CD4-positive, alpha-beta memory T cell (primary cell): Measurements from ENCODE around the gene GRXCR1. TPM values are rescaled to one million over a fixed set of nuclear protein-coding genes. Genes with fewer than 3 reads are reported as not detected.

Experiments
- CTCF ChIA-PET: fragments of 350-600 bp; sonication (Branson Sonifier 250); formaldehyde crosslinking; loops from one replicate; lab custom pipeline; 2021; ENCODE audit warnings: inconsistent platforms; ENCODE audit not compliant: partially characterized antibody; lab: Charles Lee
- POLR2A ChIA-PET: fragments of 350-600 bp; sonication (Branson Sonifier 250); formaldehyde crosslinking; loops from one replicate; lab custom pipeline; 2021; ENCODE audit not compliant: partially characterized antibody; lab: Charles Lee
- DNase-seq, 5 donors: peaks; one replicate each; pipeline versions ENCODE4 v3.0.0 to v3.0.0-alpha.2; 2020 to 2022; ENCODE audit warnings: mixed read lengths in 1 of 5
- H3K27ac ChIP-seq: one replicate; pipeline ENCODE4 v1.7.0; 2013; ENCODE audit warnings: low read depth, low read length
- H3K27me3 ChIP-seq: 2 replicates; pipeline ENCODE4 v1.7.0; 2013; ENCODE audit warnings: mild to moderate bottlenecking, low read length, moderate library complexity; ENCODE audit not compliant: insufficient read depth
- H3K36me3 ChIP-seq: 2 replicates; pipeline ENCODE4 v1.7.0; 2013; ENCODE audit warnings: mild to moderate bottlenecking, low read length, moderate library complexity; ENCODE audit not compliant: insufficient read depth
- H3K4me1 ChIP-seq: 2 replicates; pipeline ENCODE4 v1.7.0; 2013; ENCODE audit warnings: mild to moderate bottlenecking, low read length, moderate library complexity; ENCODE audit not compliant: insufficient read depth
- H3K4me3 ChIP-seq, 2 donors: one replicate each; pipeline ENCODE4 v1.7.0; 2013; ENCODE audit warnings: low read length in 2 of 2, mild to moderate bottlenecking in 1 of 2
- H3K9me3 ChIP-seq, 2 donors: one replicate each; pipeline ENCODE4 v1.7.0; 2013; ENCODE audit warnings: low read length in 2 of 2, control low read depth in 1 of 2; ENCODE audit not compliant: control insufficient read depth in 1 of 2
- H3K27ac Mint-ChIP-seq, 7 donors: one replicate each; pipeline ENCODE4 v1.8.0; 2020 to 2021; ENCODE audit warnings: mixed read lengths in 7 of 7, mild to moderate bottlenecking in 6 of 7, inconsistent platforms in 3 of 7, moderate library complexity in 3 of 7
- H3K27me3 Mint-ChIP-seq, 2 donors: one replicate each; pipeline ENCODE4 v1.8.0; 2020 to 2021; ENCODE audit warnings: mixed read lengths in 2 of 2
- H3K36me3 Mint-ChIP-seq, 2 donors: one replicate each; pipeline ENCODE4 v1.8.0; 2020 to 2021; ENCODE audit warnings: mixed read lengths in 2 of 2, inconsistent platforms in 1 of 2, mild to moderate bottlenecking in 1 of 2
- H3K4me1 Mint-ChIP-seq, 4 donors: one replicate each; pipeline ENCODE4 v1.8.0; 2020 to 2021; ENCODE audit warnings: mixed read lengths in 4 of 4, mild to moderate bottlenecking in 1 of 4
- H3K4me3 Mint-ChIP-seq, 8 donors: one replicate each; pipeline ENCODE4 v1.8.0; 2020 to 2021; ENCODE audit warnings: mixed read lengths in 8 of 8, mild to moderate bottlenecking in 7 of 8, moderate library complexity in 6 of 8, inconsistent platforms in 3 of 8
- H3K9me3 Mint-ChIP-seq, 8 donors: one replicate each; pipeline ENCODE4 v1.8.0; 2020 to 2021; ENCODE audit warnings: mixed read lengths in 8 of 8, mild to moderate bottlenecking in 5 of 8, inconsistent platforms in 3 of 8, moderate library complexity in 1 of 8
- intact Hi-C: fragments of 100-400 bp; cut with micrococcal nuclease; formaldehyde crosslinking; loops from one replicate; pipeline ENCODE4 v1.15.1; 2023
- polyA plus RNA-seq, 2 donors: library from polyadenylated mRNA; unstranded; fragments of 300-500 nt; fragmentation: Illumina TruSeq; gene quantifications; one replicate each; pipeline ENCODE4 v1.2.3, GENCODE V29; 2021
- total RNA-seq, 2 experiments: library from RNA; stranded (reverse); gene quantifications; one replicate each; pipeline ENCODE4 v1.2.3, GENCODE V29; 2021

Gene GRXCR1
- total and polyA plus RNA-seq, 4 experiments from 2014 or later = not detected

GRCh38 chr4:42871671-42872290, 20.7 kb upstream of the GRXCR1 start:
- Histone ChIP-seq H3K4me1 (no peaks in the 10 kb centered on the region), H3K36me3 (no peaks in the 10 kb centered on the region), H3K27me3 (peaks cover 4% of the 10 kb centered on the region), H3K27ac (no peak overlapping the region), H3K9me3 (no peaks in the 10 kb centered on the region), H3K4me3 (no peak overlapping the region)
- DNase-seq = no peak
- ChIA-PET CTCF (interaction anchor here (1.2 kb wide), 1 partner anchor 303 kb away, joined by 3 read pairs; no protein-coding TSS in a partner anchor), POLR2A (no interaction called here)
- Mint-ChIP-seq H3K27me3 (peaks cover 7 to 17% of the 10 kb centered on the region in 2 donors), H3K4me3 (no peak overlapping the region), H3K36me3 (no peaks in the 10 kb centered on the region), H3K4me1 (no peaks in the 10 kb centered on the region), H3K27ac (no peak overlapping the region), H3K9me3 (no peaks in the 10 kb centered on the region)
- intact Hi-C loops = no loop called here

DNA sequence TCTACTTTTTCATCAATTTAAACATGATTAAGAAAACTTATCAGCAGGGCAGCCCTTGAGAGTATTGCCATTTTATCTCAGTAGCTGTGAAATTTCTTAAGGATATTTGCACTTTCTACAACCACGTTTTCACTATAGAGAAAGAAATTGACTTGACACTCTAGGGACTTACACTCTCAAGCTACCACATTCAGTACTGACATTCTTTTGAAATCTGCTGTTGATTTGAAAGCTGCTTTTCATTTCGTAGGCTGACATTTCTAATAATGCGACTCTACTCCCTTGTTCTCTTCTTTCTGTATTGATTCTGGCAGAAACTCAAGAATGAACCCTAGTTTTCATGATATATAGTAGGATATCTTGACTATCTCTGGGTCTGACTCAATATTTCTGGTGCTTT, 13.7 kb upstream of the GRXCR1 start:
- intact Hi-C loops = no loop called here
- H3K4me1 ChIP-seq = no peaks in the 10 kb centered on the region
- Mint-ChIP-seq H3K27me3 (peaks cover 1 to 5% of the 10 kb centered on the region in 2 donors), H3K36me3 (no peaks in the 10 kb centered on the region), H3K9me3 (peaks cover 0 to 2% (median 0%) of the 10 kb centered on the region in 8 donors), H3K4me1 (no peaks in the 10 kb centered on the region), H3K4me3 (no peak overlapping the region), H3K27ac (no peak overlapping the region)
- H3K27me3 ChIP-seq = no peaks in the 10 kb centered on the region
- no peak overlapping the region for H3K27ac ChIP-seq
- H3K36me3 ChIP-seq = no peaks in the 10 kb centered on the region
- ChIA-PET CTCF (no interaction called here), POLR2A (no interaction called here)
- H3K4me3 ChIP-seq = no peak overlapping the region
- no peak for DNase-seq
- no peaks in the 10 kb centered on the region for H3K9me3 ChIP-seq

DNA sequence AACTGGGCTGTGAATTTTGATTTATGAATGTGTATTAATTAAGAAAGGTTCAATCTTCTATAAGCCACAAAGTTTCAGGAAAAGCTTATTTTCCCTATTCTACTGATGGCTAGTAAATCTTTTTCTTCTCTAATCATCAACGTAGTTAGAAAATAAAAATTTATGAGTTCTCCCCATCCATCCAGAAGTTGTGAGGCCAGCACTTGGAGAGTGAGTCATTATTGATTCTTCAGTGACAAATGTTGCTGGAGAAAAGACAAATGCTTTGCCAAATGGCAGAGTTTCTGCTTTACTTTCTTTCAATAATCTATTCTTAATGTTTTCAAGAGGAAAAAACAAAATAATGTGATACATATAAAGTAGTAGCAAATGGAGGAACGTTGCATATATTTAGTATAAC, 11.3 kb upstream of the GRXCR1 start:
- Mint-ChIP-seq H3K27me3 (peaks cover 3 to 5% of the 10 kb centered on the region in 2 donors), H3K4me3 (no peak overlapping the region), H3K27ac (no peak overlapping the region)

GRCh38 chr4:42891644-42892043, 869 bp upstream of the GRXCR1 start:
- H3K4me3 Mint-ChIP-seq = no peak overlapping the region
- H3K9me3 ChIP-seq = no peaks in the 10 kb centered on the region
- peaks cover 0 to 26% (median 8%) of the 10 kb centered on the region in 8 donors for H3K9me3 Mint-ChIP-seq
- no peak for DNase-seq
- H3K27me3 ChIP-seq = no peaks in the 10 kb centered on the region
- no peaks in the 10 kb centered on the region for H3K36me3 ChIP-seq
- ChIA-PET CTCF (no interaction called here), POLR2A (no interaction called here)
- H3K27ac ChIP-seq = no peak overlapping the region
- H3K36me3 Mint-ChIP-seq = no peaks in the 10 kb centered on the region
- H3K27me3 Mint-ChIP-seq = peaks cover 9 to 11% of the 10 kb centered on the region in 2 donors
- no peaks in the 10 kb centered on the region for H3K4me1 Mint-ChIP-seq
- H3K4me1 ChIP-seq = no peaks in the 10 kb centered on the region
- intact Hi-C loops = no loop called here
- H3K27ac Mint-ChIP-seq = no peak overlapping the region
- no peak overlapping the region for H3K4me3 ChIP-seq

More for the DNA sequence above, 11.3 kb upstream of the GRXCR1 start:
- Histone ChIP-seq H3K27ac (no peak overlapping the region), H3K36me3 (no peaks in the 10 kb centered on the region), H3K4me3 (no peak overlapping the region), H3K27me3 (no peaks in the 10 kb centered on the region), H3K9me3 (no peaks in the 10 kb centered on the region), H3K4me1 (no peaks in the 10 kb centered on the region)
- ChIA-PET POLR2A (no interaction called here), CTCF (interaction anchor here (1.3 kb wide), 1 partner anchor 17 kb away, joined by 4 read pairs; no protein-coding TSS in a partner anchor)
- H3K36me3 Mint-ChIP-seq = no peaks in the 10 kb centered on the region
- no peaks in the 10 kb centered on the region for H3K4me1 Mint-ChIP-seq
- H3K9me3 Mint-ChIP-seq = peaks cover 0 to 20% (median 9%) of the 10 kb centered on the region in 8 donors
- DNase-seq = no peak
- intact Hi-C loops = no loop called here

DNA sequence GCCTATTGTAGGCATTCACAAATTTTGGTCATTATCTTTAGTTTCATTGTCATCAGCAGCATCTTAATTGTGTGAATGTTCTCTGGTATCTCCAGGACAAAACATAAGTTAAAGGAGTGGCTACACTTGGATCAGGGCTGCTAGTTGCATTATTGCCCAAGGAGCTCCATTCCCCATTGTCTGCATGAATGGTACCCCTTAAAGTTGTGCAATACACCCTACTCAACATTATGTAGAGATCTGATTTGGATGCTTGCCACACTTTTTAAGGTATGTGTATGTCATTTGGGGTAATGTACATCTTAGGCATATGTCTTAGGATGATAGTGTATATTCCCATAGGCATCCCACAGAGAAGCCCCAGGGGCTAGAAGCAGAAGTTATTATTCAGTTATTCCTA, 2.9 kb downstream of the GRXCR1 start:
- no peak for DNase-seq
- peaks cover 0 to under 1% (median 0%) of the 10 kb centered on the region in 8 donors for H3K9me3 Mint-ChIP-seq
- H3K4me3 Mint-ChIP-seq = no peak overlapping the region
- no peaks in the 10 kb centered on the region for H3K4me1 Mint-ChIP-seq
- H3K27me3 Mint-ChIP-seq = peaks cover 7 to 14% of the 10 kb centered on the region in 2 donors
- Histone ChIP-seq H3K36me3 (no peaks in the 10 kb centered on the region), H3K27ac (no peak overlapping the region), H3K4me3 (no peak overlapping the region), H3K4me1 (no peaks in the 10 kb centered on the region), H3K9me3 (no peaks in the 10 kb centered on the region), H3K27me3 (no peaks in the 10 kb centered on the region)
- intact Hi-C loops = no loop called here
- CTCF ChIA-PET = no interaction called here
- POLR2A ChIA-PET = no interaction called here
- no peaks in the 10 kb centered on the region for H3K36me3 Mint-ChIP-seq
- no peak overlapping the region for H3K27ac Mint-ChIP-seq

- Mint-ChIP-seq H3K4me3 (no peak overlapping the region), H3K27ac (no peak overlapping the region), H3K27me3 (peaks cover 1 to 4% of the 10 kb centered on the region in 2 donors), H3K36me3 (no peaks in the 10 kb centered on the region), H3K4me1 (peaks cover 0 to 2% (median 0%) of the 10 kb centered on the region in 4 donors), H3K9me3 (no peaks in the 10 kb centered on the region)
- CTCF ChIA-PET = no interaction called here
- Histone ChIP-seq H3K4me1 (no peaks in the 10 kb centered on the region), H3K9me3 (no peaks in the 10 kb centered on the region), H3K36me3 (no peaks in the 10 kb centered on the region), H3K27me3 (no peaks in the 10 kb centered on the region), H3K27ac (no peak overlapping the region), H3K4me3 (no peak overlapping the region)
- POLR2A ChIA-PET = no interaction called here
- intact Hi-C loops = no loop called here
- no peak for DNase-seq
These were observed 12.5 kb downstream of the GRXCR1 start for GRCh38 chr4:42904986-42905385.

GRCh38 chr4:42905591-42905990, 13.1 kb downstream of the GRXCR1 start:
- no peak overlapping the region for H3K4me3 Mint-ChIP-seq
- H3K9me3 Mint-ChIP-seq = no peaks in the 10 kb centered on the region
- no peaks in the 10 kb centered on the region for H3K36me3 Mint-ChIP-seq
- no peaks in the 10 kb centered on the region for H3K27me3 ChIP-seq
- no peak overlapping the region for H3K4me3 ChIP-seq
- ChIA-PET CTCF (no interaction called here), POLR2A (no interaction called here)
- H3K27ac ChIP-seq = no peak overlapping the region
- peaks cover 0 to 2% (median 0%) of the 10 kb centered on the region in 4 donors for H3K4me1 Mint-ChIP-seq
- no peaks in the 10 kb centered on the region for H3K36me3 ChIP-seq
- H3K27ac Mint-ChIP-seq = no peak overlapping the region
- H3K27me3 Mint-ChIP-seq = peaks cover 1 to 4% of the 10 kb centered on the region in 2 donors
- H3K9me3 ChIP-seq = no peaks in the 10 kb centered on the region
- DNase-seq = no peak
- intact Hi-C loops = no loop called here
- H3K4me1 ChIP-seq = no peaks in the 10 kb centered on the region
